ELF-1 (cell line): Measurements from ENCODE around the gene NELFE.
"Not testable (repeated sequence)": the region's sequence is repeated elsewhere in the genome, so short reads cannot be mapped to it uniquely, and the experiment has no call there.

Experiments used
- DNase-seq: peaks from one replicate; pipeline ENCODE4 v3.0.0-alpha.2; 2016; ENCODE audit warnings: low read depth, low spot score

The NELFE gene, protein sequence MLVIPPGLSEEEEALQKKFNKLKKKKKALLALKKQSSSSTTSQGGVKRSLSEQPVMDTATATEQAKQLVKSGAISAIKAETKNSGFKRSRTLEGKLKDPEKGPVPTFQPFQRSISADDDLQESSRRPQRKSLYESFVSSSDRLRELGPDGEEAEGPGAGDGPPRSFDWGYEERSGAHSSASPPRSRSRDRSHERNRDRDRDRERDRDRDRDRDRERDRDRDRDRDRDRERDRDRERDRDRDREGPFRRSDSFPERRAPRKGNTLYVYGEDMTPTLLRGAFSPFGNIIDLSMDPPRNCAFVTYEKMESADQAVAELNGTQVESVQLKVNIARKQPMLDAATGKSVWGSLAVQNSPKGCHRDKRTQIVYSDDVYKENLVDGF

GRCh38 chr6:31958741-31959739 is at the start of gene NELFE, which contains the start of gene SKIC2:
NELFE (minus strand) TSS chr6:31958971; CDS start chr6:31958446, 525 bp downstream.
SKIC2 (plus strand) TSS chr6:31959175; CDS start chr6:31959193, 18 bp downstream.
- DNase-seq: peak; percentile 99

GRCh38 chr6:32008037-32008436 is 49.3 kb upstream of the NELFE start:
- not testable (repeated sequence) for DNase-seq

- DNase-seq: not testable (repeated sequence)
Measured at GRCh38 chr6:32007086-32007485, 48.3 kb upstream of the NELFE start.

- DNase-seq: not testable (repeated sequence)
Measured at GRCh38 chr6:32005991-32006529, 47.3 kb upstream of the NELFE start.

- DNase-seq: not testable (repeated sequence)
Measured at GRCh38 chr6:32005538-32005880, 46.7 kb upstream of the NELFE start.

- not testable (repeated sequence) for DNase-seq
Measured at GRCh38 chr6:32004864-32005537, 46.2 kb upstream of the NELFE start.

DNA sequence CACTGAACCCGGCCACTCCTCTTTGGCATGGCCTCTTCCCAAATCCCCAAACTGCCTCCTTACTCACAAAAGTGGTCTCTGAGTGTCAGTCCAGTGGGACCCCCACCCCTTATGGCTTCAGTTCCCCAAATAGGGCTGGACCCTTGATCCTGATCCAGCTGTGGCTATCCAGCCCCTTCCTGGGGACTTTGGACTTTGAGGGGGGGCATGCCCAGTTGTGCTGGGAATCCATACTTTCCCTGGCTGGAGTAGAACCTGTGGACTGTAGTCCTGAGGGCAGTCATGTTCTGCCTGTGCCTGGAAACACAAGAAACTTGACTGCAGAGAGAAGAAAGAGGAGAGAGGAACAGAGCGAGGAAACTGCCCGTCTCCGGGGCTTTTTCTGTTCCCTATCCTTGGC is 45.6 kb upstream of the NELFE start:
- not testable (repeated sequence) for DNase-seq

- DNase-seq: not testable (repeated sequence)
Measured at GRCh38 chr6:32003301-32003700, 44.5 kb upstream of the NELFE start.

DNA sequence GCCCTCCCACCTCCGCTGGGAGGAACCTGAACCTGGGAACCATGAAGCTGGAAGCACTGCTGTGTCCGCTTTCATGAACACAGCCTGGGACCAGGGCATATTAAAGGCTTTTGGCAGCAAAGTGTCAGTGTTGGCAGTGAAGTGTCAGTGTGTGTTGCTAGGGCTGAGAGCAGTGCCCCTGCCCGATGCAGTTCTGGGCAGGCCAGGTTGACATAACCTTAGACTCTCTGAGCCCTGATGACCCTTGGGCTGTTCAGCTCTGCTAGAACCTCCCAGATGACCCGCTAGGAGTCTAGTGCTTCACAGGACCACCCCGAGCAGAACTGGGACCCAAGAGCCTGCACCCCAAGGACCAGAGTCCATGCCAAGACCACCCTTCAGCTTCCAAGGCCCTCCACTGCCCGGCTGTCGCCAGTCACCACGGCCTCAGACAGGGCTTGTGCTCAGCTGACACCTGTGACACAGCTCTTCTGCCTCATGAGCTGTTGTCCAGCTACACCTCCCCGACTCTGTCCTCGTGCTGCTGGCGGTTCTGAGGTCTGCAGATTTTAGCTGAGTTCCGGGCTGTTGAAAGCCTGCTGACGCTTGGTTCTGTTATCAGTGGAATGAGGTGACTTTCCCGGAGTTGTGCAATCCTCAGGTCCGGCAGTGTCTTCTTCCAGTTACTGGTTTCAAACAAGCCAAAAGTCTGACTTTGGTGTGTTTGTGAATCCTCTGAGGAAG is 43.9 kb upstream of the NELFE start:
- not testable (repeated sequence) for DNase-seq

DNA sequence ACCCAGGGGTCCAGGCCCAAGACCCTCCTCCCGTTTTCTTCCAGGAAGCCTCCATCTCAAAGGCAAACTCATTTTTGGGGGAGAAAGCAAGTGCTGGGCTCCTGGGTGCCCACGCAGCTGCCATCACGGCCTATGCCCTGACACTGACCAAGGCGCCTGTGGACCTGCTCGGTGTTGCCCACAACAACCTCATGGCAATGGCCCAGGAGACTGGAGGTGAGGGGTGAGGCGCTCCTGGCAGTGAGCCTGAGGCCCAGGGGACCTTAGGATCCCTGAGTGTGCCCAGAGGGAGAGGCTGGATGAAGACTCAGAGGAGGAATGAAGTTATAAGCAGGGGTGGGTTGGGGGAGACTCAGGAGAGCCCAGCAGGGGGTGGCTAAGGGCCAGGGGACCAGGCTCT is 37.6 kb upstream of the NELFE start:
- not testable (repeated sequence) for DNase-seq

GRCh38 chr6:31994421-31994820 is 35.6 kb upstream of the NELFE start:
- DNase-seq: not testable (repeated sequence)

- DNase-seq: not testable (repeated sequence)
Measured at GRCh38 chr6:31989363-31989762, 30.6 kb upstream of the NELFE start.

DNA sequence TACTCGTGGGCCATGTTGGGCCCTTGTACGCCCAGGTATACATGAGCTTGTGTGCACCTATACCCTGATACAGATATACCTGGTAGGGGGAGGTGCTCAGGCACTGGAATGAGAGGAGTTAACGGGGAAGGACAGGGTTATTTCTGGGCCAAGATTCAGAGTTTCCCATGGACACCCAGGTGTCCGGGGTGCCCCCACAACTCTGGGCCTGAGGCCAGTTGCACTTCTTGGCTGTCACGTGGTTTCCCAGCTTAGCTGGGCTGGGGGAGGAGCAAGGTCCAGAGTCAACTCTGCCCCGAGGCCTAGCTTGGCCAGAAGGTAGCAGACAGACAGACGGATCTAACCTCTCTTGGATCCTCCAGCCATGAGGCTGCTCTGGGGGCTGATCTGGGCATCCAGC is 23.0 kb upstream of the NELFE start, which contains the start of gene C4A:
TSS of gene C4A (plus strand) at position 314 of the 400 bp plus-strand sequence. CDS start at position 365, 51 bp downstream.
- DNase-seq: not testable (repeated sequence)

GRCh38 chr6:31980998-31981397 is 22.2 kb upstream of the NELFE start:
- DNase-seq: not testable (repeated sequence)

DNA sequence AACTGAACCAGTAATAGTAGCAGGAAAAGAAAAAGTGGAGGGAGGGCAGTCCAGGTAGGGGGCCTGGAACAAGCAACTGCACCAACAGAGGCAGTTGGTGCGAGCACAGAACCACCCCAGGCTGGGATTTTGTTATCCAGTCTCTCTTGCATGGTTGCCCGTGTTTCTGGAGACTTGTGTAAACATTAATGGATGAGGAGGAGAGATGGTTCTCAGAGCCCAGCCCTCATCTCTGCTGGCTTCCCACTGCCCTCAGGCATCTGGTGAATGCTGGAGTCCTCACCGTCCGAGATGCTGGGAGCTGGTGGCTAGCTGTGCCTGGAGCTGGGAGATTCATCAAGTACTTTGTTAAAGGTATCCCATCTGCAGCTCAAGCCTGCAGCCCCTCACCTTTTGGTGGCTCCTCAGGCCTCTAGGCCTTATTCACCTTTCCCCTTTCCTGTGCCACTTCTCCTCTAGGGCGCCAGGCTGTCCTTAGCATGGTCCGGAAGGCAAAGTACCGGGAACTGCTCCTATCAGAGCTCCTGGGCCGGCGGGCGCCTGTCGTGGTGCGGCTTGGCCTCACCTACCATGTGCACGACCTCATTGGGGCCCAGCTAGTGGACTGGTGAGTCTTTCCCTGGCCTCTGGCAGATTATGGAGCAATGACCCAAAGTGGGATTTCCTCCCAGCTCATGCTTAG is 21.6 kb upstream of the NELFE start:
- DNase-seq: not testable (repeated sequence)

DNA sequence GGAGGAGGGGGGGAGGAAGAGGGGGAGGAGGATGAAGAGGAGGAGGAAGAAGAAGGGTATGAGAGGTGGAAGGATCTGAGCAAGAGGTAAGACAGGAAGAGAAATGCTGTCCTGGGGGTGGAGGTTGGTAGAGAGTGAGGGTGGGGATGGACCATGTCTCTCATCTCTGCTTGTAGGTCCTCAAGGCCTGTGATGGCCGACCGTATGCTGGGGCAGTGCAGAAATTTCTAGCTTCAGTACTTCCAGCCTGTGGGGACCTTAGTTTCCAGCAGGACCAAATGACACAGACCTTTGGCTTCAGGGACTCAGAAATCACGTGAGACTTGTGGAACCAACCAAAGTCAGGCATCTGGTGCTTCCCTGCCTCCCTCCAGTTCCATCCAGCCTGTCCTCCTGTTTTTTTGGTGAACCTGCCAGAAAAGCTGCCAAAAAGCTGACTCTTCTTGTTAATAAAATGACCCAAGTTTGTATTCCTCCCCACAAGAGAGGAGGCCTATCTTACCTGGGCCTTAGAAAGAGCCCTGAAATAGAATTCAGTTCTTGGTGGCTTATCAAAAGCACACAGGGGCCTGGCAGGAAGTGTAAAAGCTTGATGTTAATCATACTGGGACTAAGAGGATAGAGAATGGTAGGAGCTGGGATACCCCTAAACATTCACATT is 20.6 kb upstream of the NELFE start:
- DNase-seq: no peak

DNA sequence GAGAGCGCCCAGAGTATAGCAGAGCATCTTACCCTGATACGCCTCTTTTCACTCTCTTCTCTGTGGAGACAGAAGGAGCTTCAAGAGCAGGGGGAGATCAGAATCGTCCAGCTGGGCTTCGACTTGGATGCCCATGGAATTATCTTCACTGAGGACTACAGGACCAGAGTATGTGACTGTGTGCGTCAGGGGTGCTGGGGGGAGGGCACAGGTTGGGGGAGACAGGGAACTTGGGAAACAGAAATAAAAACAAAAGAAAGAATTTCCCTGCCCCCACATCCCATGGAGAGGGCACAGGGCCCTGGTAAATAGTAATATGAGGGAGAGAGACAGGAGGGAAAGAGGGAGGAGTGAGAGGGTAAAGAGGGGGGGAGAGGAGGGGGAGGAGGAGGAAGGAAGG is 20.1 kb upstream of the NELFE start:
- DNase-seq: no peak

- no peak for DNase-seq
Measured at GRCh38 chr6:31977816-31978431, 19.2 kb upstream of the NELFE start.

DNA sequence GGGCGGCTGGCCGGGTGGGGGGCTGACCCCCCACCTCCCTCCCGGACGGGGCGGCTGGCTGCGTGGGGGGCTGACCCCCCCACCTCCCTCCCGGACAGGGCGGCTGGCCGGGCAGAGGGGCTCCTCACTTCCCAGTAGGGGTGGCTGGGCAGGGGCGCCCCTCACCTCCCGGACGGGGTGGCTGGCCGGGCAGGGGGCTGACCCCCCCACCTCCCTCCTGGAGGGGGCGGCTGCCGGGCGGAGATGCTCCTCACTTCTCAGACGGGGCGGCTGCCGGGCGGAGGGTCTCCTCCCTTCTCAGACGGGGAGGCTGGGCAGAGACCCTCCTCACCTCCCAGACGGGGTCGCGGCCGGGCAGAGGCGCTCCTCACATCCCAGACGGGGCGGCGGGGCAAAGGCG is 17.3 kb upstream of the NELFE start:
- DNase-seq: not testable (repeated sequence)
